WERI-Rb-1 (cell line): ENCODE data around the gene TMEM205.
"Not testable (repeated sequence)": the region's sequence is repeated elsewhere in the genome, so short reads cannot be mapped to it uniquely, and the experiment has no call there.

Source experiments
- DNase-seq: peaks from one replicate; pipeline ENCODE4 v3.0.0-alpha.2; 2020
- H3K27ac ChIP-seq: fragments of 250-450 bp; sonication (Bioruptor Pico); 2 replicates; pipeline ENCODE4 v1.5.1; 2020; ENCODE audit warnings: mild to moderate bottlenecking, moderate library complexity
- H3K27me3 ChIP-seq: fragments of 250-450 bp; sonication (Bioruptor Pico); 2 replicates; pipeline ENCODE4 v1.5.1; 2021; ENCODE audit warnings: mild to moderate bottlenecking, low read depth, moderate library complexity; ENCODE audit not compliant: insufficient read depth, severe bottlenecking
- H3K36me3 ChIP-seq: fragments of 250-450 bp; sonication (Bioruptor Pico); 2 replicates; pipeline ENCODE4 v1.5.1; 2020; ENCODE audit warnings: mild to moderate bottlenecking, moderate library complexity
- H3K4me3 ChIP-seq: 2 replicates; pipeline ENCODE4 v1.5.1; 2011; ENCODE audit warnings: low read depth, mild to moderate bottlenecking, control low read depth, low read length
- H3K9me3 ChIP-seq: fragments of 250-450 bp; sonication (Bioruptor Pico); 2 replicates; pipeline ENCODE4 v1.5.1; 2021; ENCODE audit warnings: mild to moderate bottlenecking, moderate library complexity; ENCODE audit not compliant: severe bottlenecking
- TF ChIP-seq, protein P1 (sequence below): IDR thresholded peaks from 2 replicates; pipeline ENCODE4 v1.5.1; 2011; ENCODE audit warnings: low read depth, mild to moderate bottlenecking, control low read depth, inconsistent platforms, low read length

TMEM205 gene

DNA sequence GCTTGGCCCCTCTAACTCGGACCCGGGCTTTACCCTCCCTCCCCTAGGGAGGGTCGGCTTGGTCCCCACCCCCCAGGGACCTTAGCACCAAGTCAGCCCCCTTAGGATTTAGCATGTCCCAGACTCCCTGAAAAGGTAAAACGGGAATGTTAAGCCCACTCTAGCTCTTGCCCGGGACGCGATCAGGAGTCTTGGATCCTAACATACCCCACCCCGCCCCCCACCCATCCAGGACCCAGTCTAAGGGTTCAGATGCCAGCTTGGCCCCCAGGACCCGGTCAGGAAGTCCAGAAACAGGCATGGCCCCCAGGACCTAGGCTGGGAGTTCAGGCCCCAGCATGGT is 37.6 kb upstream of the TMEM205 start:
- DNase-seq = no peak
- Histone ChIP-seq H3K4me3 (peak overlapping the region; percentile 56), H3K9me3 (no peaks in the 10 kb centered on the region), H3K27me3 (peaks cover 16% of the 10 kb centered on the region), H3K27ac (no peak overlapping the region), H3K36me3 (no peaks in the 10 kb centered on the region)
- TF ChIP-seq, protein P1, sequence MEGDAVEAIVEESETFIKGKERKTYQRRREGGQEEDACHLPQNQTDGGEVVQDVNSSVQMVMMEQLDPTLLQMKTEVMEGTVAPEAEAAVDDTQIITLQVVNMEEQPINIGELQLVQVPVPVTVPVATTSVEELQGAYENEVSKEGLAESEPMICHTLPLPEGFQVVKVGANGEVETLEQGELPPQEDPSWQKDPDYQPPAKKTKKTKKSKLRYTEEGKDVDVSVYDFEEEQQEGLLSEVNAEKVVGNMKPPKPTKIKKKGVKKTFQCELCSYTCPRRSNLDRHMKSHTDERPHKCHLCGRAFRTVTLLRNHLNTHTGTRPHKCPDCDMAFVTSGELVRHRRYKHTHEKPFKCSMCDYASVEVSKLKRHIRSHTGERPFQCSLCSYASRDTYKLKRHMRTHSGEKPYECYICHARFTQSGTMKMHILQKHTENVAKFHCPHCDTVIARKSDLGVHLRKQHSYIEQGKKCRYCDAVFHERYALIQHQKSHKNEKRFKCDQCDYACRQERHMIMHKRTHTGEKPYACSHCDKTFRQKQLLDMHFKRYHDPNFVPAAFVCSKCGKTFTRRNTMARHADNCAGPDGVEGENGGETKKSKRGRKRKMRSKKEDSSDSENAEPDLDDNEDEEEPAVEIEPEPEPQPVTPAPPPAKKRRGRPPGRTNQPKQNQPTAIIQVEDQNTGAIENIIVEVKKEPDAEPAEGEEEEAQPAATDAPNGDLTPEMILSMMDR = no peak

- TF ChIP-seq, protein P1 = peak; percentile 81
- no peak overlapping the region for H3K27ac ChIP-seq
- H3K36me3 ChIP-seq = no peaks in the 10 kb centered on the region
- no peaks in the 10 kb centered on the region for H3K9me3 ChIP-seq
- peak; percentile 67 for DNase-seq
- peaks cover 16% of the 10 kb centered on the region for H3K27me3 ChIP-seq
- peak overlapping the region; percentile 56 for H3K4me3 ChIP-seq
Measured at GRCh38 chr19:11382898-11383705, 37.0 kb upstream of the TMEM205 start.

DNA sequence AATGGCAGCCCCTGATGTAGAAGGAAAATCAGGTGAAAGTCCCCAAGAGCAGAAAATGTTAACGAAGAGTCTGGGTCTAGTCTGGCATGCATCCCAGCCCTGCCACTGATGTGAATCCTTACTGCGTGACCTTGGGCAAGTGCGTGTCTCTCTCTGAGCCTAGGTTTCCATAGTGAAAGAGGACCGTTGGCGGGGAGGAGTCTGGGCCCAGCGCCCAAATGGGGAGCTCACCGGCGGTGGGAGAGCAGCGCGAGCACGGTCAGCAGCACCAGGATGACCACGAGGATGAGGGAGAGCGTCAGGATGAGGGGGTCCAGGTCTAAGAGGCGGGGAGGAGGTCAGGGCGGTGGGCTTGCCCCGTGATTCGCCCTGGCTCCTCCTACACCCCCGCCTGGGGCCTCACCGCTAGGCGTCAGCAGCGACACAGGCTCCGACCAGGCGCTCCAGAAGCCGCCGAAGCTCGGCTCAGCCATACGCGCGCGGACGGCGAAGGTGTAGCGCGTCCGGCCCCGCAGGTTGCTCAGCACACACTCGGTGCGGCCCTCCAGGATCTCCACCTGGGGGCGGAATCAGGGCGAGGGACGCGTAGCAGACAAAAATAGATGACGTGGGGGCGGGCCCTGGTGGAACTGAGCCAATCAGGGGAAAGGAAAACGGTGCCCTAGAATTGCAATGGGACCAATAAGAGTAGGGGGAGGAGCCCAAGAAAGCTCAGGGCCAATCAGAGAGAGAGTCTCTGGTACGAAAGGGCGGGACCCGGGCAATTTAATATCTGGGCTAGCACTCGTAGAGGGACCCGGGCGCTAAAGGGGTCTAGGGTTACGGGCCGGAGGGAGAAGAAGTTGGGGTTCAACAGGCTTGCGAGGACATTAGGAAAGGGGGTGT is 34.8 kb upstream of the TMEM205 start:
- TF ChIP-seq, protein P1 = peak; percentile 92
- Histone ChIP-seq H3K36me3 (no peaks in the 10 kb centered on the region; the same call in 1 of the 2 replicates), H3K9me3 (no peaks in the 10 kb centered on the region), H3K27ac (peak overlapping the region; percentile 73), H3K27me3 (peaks cover 16% of the 10 kb centered on the region), H3K4me3 (peak overlapping the region; percentile 62)
- peak; percentile 99 for DNase-seq

DNA sequence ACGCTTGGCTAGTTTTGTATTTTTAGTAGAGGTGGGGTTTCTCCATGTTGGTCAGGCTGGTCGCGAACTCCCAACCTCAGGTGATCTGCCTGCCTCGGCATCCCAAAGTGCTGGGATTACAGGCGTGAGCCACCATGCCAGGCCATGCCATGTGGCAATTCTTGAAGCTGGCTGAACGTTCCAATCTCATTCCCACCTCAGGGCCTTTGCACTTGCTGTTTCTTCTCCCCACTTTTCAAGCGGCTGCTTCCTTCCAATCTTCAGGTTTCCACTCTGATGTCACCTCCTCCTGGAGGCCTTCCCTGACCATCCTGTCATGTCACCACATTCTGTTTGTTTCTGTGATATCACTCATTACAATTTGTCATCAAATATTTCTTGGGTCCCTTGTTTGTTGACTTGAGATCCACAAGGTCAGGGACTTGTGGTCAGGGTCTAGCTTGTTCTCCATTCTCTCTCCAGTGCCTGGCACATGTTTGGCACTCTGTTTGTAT is 33.8 kb upstream of the TMEM205 start:
- peaks cover 16% of the 10 kb centered on the region for H3K27me3 ChIP-seq
- no peak overlapping the region for H3K4me3 ChIP-seq
- no peaks in the 10 kb centered on the region; the same call in 1 of the 2 replicates for H3K36me3 ChIP-seq
- DNase-seq = no peak
- TF ChIP-seq, protein P1 = no peak
- no peak overlapping the region for H3K27ac ChIP-seq
- H3K9me3 ChIP-seq = no peaks in the 10 kb centered on the region

- H3K4me3 ChIP-seq, H3K9me3 ChIP-seq, H3K36me3 ChIP-seq, H3K27ac ChIP-seq, DNase-seq: not testable (repeated sequence)
- peaks cover 16% of the 10 kb centered on the region for H3K27me3 ChIP-seq
Measured at GRCh38 chr19:11379269-11379845, 33.3 kb upstream of the TMEM205 start.
